GM12878 (cell line): ENCODE results near the gene ZNF775. TPM values are rescaled to one million over a fixed set of nuclear protein-coding genes. Genes with fewer than 3 reads are reported as not detected.

Experiments
- ATF3 ChIP-seq: IDR thresholded peaks from 2 replicates; pipeline ENCODE4 v1.6.1; 2011; ENCODE audit warnings: low read depth, mild to moderate bottlenecking, low read length, moderate library complexity, borderline replicate concordance; ENCODE audit errors: extremely low read depth
- PBX3 ChIP-seq: IDR thresholded peaks from 2 replicates; pipeline ENCODE4 v1.6.1; 2011; ENCODE audit warnings: mild to moderate bottlenecking, low read depth, low read length, moderate library complexity; ENCODE audit not compliant: insufficient replicate concordance
- SKIL ChIP-seq: fragments of 450-650 bp; IDR thresholded peaks from 2 replicates; pipeline ENCODE4 v1.6.1; 2017; ENCODE audit warnings: mild to moderate bottlenecking, low read depth, inconsistent platforms; ENCODE audit not compliant: poor library complexity, severe bottlenecking
- STAT1 ChIP-seq: fragments of 450-650 bp; conservative IDR thresholded peaks from 2 replicates; pipeline ENCODE4 v1.6.1; 2014; ENCODE audit warnings: antibody characterized with exemption, mild to moderate bottlenecking
- TCF7 ChIP-seq: IDR thresholded peaks from 2 replicates; pipeline ENCODE4 v1.6.1; 2014; ENCODE audit warnings: antibody characterized with exemption, borderline replicate concordance
- WRNIP1 ChIP-seq: IDR thresholded peaks from 2 replicates; pipeline ENCODE4 v1.6.1; 2011; ENCODE audit warnings: low read depth, low read length, improper control_type of control experiment, borderline replicate concordance
- polyA plus RNA-seq, 11 experiments: library from polyadenylated mRNA; depleted of rRNA in 4 of 11; unstranded in 6 of 11; stranded (reverse) in 5 of 11; fragments of >200 nt; fragmentation: Nextera tagmentation in 4 of 11; fragmentation: Illumina TruSeq in 1 of 11; extraction: Ambion mirVana in 4 of 11; extraction: Trizol in 1 of 11; gene quantifications; 1 replicate in 1 of 11; 2 replicates in 10 of 11; pipeline versions ENCODE4 v1.2.1 to v1.2.3, GENCODE V29; 2011 to 2016; ENCODE audit warnings: inconsistent platforms in 2 of 11, missing spikeins in 2 of 11, low read depth in 1 of 11
- total RNA-seq, 4 experiments: library from RNA; depleted of rRNA in 3 of 4; stranded (reverse); fragments of >200 nt in 3 of 4; fragmentation: Illumina TruSeq in 1 of 4; extraction: Trizol in 1 of 4; gene quantifications; 2 replicates each; pipeline versions ENCODE4 v1.2.1 to v1.2.3, GENCODE V29; 2013 to 2021
- TF ChIP-seq, protein P1 (sequence below): IDR thresholded peaks from 2 replicates; pipeline ENCODE4 v1.6.1; 2012; ENCODE audit warnings: improper control_type of control experiment, low read depth, low read length; ENCODE audit not compliant: insufficient replicate concordance

Gene ZNF775
- total and polyA plus RNA-seq, 10 of the 15 experiments (the other 5 are each of a cell fraction or from before 2014, with no cell fraction given), result 0.05 to 14.3 (median 2.1) TPM

DNA sequence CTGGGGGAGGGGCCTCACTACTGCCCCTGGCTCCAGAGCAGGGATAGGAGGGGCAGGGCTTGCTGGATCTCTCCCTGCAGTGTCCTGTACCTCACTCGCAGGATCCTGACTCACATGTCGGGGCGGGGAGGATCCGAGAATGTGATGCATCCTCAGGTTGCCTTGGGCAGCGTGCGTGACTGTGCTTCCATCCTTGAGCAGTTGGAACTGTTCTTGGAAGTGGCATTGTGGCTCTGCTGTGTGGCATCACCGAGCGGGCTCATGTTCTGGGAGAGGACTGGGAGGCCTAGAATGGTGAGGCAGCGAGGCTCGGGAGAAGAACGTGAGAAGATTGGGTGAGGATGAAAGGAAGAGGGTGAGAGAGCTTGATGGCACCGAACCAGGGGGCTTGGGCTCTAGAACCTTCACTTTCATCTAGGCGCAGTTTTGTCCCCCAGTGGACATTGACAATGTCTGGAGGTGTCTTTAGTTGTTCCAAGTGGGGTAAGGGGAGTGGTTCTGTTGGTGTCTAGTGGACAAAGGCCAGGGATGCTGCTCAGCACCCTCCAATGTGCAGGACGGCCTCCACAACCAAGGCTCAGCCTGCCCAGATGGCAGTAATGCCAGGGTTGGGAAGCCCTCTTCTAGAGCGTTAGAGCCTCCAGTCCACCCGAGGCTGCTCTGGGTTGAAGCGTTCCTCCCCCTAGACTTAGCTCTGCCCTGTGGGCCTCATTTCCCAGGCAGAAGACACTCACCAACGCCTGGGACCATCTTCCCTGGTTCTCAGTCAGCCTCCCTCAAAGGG is 46.1 kb upstream of the ZNF775 start (continued):
- TF ChIP-seq PBX3 (no peak), SKIL (no peak), TCF7 (no peak), STAT1 (no peak), ATF3 (no peak), WRNIP1 (no peak)
- TF ChIP-seq, protein P1, sequence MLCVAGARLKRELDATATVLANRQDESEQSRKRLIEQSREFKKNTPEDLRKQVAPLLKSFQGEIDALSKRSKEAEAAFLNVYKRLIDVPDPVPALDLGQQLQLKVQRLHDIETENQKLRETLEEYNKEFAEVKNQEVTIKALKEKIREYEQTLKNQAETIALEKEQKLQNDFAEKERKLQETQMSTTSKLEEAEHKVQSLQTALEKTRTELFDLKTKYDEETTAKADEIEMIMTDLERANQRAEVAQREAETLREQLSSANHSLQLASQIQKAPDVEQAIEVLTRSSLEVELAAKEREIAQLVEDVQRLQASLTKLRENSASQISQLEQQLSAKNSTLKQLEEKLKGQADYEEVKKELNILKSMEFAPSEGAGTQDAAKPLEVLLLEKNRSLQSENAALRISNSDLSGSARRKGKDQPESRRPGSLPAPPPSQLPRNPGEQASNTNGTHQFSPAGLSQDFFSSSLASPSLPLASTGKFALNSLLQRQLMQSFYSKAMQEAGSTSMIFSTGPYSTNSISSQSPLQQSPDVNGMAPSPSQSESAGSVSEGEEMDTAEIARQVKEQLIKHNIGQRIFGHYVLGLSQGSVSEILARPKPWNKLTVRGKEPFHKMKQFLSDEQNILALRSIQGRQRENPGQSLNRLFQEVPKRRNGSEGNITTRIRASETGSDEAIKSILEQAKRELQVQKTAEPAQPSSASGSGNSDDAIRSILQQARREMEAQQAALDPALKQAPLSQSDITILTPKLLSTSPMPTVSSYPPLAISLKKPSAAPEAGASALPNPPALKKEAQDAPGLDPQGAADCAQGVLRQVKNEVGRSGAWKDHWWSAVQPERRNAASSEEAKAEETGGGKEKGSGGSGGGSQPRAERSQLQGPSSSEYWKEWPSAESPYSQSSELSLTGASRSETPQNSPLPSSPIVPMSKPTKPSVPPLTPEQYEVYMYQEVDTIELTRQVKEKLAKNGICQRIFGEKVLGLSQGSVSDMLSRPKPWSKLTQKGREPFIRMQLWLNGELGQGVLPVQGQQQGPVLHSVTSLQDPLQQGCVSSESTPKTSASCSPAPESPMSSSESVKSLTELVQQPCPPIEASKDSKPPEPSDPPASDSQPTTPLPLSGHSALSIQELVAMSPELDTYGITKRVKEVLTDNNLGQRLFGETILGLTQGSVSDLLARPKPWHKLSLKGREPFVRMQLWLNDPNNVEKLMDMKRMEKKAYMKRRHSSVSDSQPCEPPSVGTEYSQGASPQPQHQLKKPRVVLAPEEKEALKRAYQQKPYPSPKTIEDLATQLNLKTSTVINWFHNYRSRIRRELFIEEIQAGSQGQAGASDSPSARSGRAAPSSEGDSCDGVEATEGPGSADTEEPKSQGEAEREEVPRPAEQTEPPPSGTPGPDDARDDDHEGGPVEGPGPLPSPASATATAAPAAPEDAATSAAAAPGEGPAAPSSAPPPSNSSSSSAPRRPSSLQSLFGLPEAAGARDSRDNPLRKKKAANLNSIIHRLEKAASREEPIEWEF, result no peak
